Measurements from ENCODE around the gene PCIF1.

Gene PCIF1

GRCh38 chr20:45934586-45935415 lies at the start of gene PCIF1:
PCIF1 (plus strand) TSS chr20:45934683; CDS start chr20:45939000, 4,317 bp downstream.
- H3K36me3 ChIP-seq (ENCODE audit: insufficient read depth, low read length) = peaks cover 28% of the 10 kb centered on the region

GRCh38 chr20:45886590-45887345 lies 47.7 kb upstream of the PCIF1 start:
- no peaks in the 10 kb centered on the region for H3K9me3 ChIP-seq (ENCODE audit: low read length)

More at GRCh38 chr20:45934586-45935415, at the start of gene PCIF1:
- Histone ChIP-seq H2AFZ (ENCODE audit: low read depth, low read length) (peak within 1 kb of the TSS; percentile 67), H3K4me3 (ENCODE audit: low read length) (peak within 1 kb of the TSS; percentile 98), H3K9me3 (ENCODE audit: low read length) (no peaks in the 10 kb centered on the region), H3K27me3 (ENCODE audit: insufficient read depth, low read length) (no peaks in the 10 kb centered on the region), H3K4me1 (ENCODE audit: insufficient read depth, low read length) (peaks cover 17% of the 10 kb centered on the region)

GRCh38 chr20:45887346-45887715 lies 47.2 kb upstream of the PCIF1 start, which contains the start of gene SPATA25:
SPATA25 (minus strand) TSS chr20:45887622; CDS start chr20:45887590, 32 bp downstream.
- Histone ChIP-seq H3K27me3 (ENCODE audit: insufficient read depth, low read length) (no peaks in the 10 kb centered on the region), H3K4me3 (ENCODE audit: low read length) (no peak within 1 kb of the TSS), H3K9me3 (ENCODE audit: low read length) (no peaks in the 10 kb centered on the region), H3K4me1 (ENCODE audit: insufficient read depth, low read length) (peaks cover 14% of the 10 kb centered on the region), H2AFZ (ENCODE audit: low read depth, low read length) (no peak within 1 kb of the TSS), H3K36me3 (ENCODE audit: insufficient read depth, low read length) (peaks cover 33% of the 10 kb centered on the region)

More at GRCh38 chr20:45886590-45887345, 47.7 kb upstream of the PCIF1 start:
- no peaks in the 10 kb centered on the region for H3K27me3 ChIP-seq (ENCODE audit: insufficient read depth, low read length)
- H3K36me3 ChIP-seq (ENCODE audit: insufficient read depth, low read length) = peaks cover 33% of the 10 kb centered on the region
- H3K4me3 ChIP-seq (ENCODE audit: low read length) = no peak overlapping the region
- H2AFZ ChIP-seq (ENCODE audit: low read depth, low read length) = no peak overlapping the region
- peaks cover 9% of the 10 kb centered on the region for H3K4me1 ChIP-seq (ENCODE audit: insufficient read depth, low read length)

DNA sequence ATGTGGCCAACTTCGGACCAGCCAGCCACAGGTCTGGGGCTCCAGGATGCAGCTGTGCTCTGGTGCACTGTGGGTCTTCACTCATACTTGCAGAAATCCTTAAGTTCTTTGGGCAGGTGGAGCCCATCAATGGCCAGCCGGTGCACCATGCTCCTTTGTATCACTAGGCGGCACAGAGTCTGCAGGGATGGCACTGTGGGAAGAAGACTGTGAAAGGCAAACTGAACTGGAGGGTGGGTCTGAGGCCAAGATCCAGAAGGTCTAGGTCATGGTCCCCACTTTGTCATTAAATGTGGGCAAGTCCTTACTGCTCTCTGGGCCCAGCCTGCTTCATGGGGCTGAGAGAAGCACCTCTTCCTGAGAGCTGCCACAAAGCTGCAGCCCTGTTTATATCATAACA lies 45.8 kb upstream of the PCIF1 start:
- H3K27me3 ChIP-seq (ENCODE audit: insufficient read depth, low read length) = no peaks in the 10 kb centered on the region
- H3K4me1 ChIP-seq (ENCODE audit: insufficient read depth, low read length) = peaks cover 19% of the 10 kb centered on the region
- no peaks in the 10 kb centered on the region for H3K9me3 ChIP-seq (ENCODE audit: low read length)
- H3K4me3 ChIP-seq (ENCODE audit: low read length) = no peak overlapping the region
- no peak overlapping the region for H2AFZ ChIP-seq (ENCODE audit: low read depth, low read length)
- H3K36me3 ChIP-seq (ENCODE audit: insufficient read depth, low read length) = peaks cover 20% of the 10 kb centered on the region

- peaks cover 26% of the 10 kb centered on the region for H3K4me1 ChIP-seq (ENCODE audit: insufficient read depth, low read length)
- no peaks in the 10 kb centered on the region for H3K27me3 ChIP-seq (ENCODE audit: insufficient read depth, low read length)
- H3K36me3 ChIP-seq (ENCODE audit: insufficient read depth, low read length) = peaks cover 20% of the 10 kb centered on the region
- peak overlapping the region; percentile 69 for H2AFZ ChIP-seq (ENCODE audit: low read depth, low read length)
- peak overlapping the region; percentile 68 for H3K4me3 ChIP-seq (ENCODE audit: low read length)
- no peaks in the 10 kb centered on the region for H3K9me3 ChIP-seq (ENCODE audit: low read length)
These were observed 44.2 kb upstream of the PCIF1 start for GRCh38 chr20:45890077-45890984.

DNA sequence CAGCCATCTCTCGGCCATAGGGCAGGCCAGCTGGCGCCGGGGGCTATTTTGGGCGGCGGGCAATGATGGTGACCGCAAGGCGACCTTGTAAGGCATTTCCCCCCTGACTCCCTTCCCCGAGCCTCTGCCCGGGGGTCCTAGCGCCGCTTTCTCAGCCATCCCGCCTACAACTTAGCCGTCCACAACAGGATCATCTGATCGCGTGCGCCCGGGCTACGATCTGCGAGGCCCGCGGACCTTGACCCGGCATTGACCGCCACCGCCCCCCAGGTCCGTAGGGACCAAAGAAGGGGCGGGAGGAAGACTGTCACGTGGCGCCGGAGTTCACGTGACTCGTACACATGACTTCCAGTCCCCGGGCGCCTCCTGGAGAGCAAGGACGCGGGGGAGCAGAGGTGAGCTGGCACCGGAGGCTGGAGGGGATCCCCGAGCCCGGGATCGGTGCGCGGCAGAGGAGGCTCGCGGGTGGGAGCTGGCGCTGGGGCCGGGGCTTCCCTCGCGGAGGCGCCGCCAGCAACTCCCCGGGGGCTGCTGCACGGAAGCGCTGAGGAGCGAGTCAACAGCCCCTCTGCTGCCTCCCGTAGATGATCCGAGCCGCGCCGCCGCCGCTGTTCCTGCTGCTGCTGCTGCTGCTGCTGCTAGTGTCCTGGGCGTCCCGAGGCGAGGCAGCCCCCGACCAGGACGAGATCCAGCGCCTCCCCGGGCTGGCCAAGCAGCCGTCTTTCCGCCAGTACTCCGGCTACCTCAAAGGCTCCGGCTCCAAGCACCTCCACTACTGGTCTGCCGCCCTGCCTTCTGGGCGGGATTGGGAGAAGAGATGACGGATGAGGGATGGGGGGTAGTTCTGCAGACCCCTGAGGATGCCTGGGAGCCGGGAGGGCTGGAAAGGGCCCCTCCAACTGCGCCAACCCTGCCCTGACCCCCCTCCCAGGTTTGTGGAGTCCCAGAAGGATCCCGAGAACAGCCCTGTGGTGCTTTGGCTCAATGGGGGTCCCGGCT lies 43.2 kb upstream of the PCIF1 start, which contains the start of the genes CTSA and NEURL2:
TSS of gene CTSA (plus strand) at position 351 of the 999 bp plus-strand sequence. CDS start at position 585, 234 bp downstream.
TSS of gene NEURL2 (minus strand) at position 224 of the 999 bp plus-strand sequence. CDS start at position 7, 217 bp downstream.
- H3K4me3 ChIP-seq (ENCODE audit: low read length) = peak within 1 kb of the TSS; percentile 68
- H2AFZ ChIP-seq (ENCODE audit: low read depth, low read length) = peak within 1 kb of the TSS; percentile 69
- H3K9me3 ChIP-seq (ENCODE audit: low read length) = no peaks in the 10 kb centered on the region
- no peaks in the 10 kb centered on the region for H3K27me3 ChIP-seq (ENCODE audit: insufficient read depth, low read length)
- H3K4me1 ChIP-seq (ENCODE audit: insufficient read depth, low read length) = peaks cover 26% of the 10 kb centered on the region
- peaks cover 18% of the 10 kb centered on the region for H3K36me3 ChIP-seq (ENCODE audit: insufficient read depth, low read length)

DNA sequence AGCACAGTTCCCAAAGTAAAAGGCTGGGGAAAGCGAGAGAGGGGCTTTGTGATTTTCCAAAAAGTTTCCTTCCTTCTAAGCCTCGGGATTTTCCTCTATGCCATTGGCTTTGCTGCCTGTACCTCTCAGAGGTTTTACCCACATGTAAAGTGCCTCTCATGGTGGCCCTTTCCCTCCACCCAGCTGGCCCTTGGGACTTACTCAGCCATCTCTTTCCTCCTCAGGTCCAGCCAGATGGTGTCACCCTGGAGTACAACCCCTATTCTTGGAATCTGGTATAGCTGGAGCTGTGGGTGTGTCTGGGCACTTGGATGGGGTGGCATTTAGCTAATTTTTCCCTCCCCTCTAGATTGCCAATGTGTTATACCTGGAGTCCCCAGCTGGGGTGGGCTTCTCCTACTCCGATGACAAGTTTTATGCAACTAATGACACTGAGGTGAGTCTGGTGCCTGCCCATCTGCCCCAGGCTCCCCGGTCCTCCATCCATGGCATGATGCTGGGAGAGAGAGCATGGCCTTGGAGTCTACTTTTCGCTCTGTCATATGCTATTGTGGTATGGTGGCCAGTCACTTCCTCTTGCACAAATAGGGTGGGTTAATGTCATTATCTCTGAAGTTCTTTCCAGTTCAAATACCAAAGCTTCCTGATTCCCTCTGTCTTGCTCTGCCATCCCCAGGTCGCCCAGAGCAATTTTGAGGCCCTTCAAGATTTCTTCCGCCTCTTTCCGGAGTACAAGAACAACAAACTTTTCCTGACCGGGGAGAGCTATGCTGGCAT lies 42.2 kb upstream of the PCIF1 start:
- no peaks in the 10 kb centered on the region for H3K9me3 ChIP-seq (ENCODE audit: low read length)
- H3K27me3 ChIP-seq (ENCODE audit: insufficient read depth, low read length) = no peaks in the 10 kb centered on the region
- peaks cover 23% of the 10 kb centered on the region for H3K36me3 ChIP-seq (ENCODE audit: insufficient read depth, low read length)
- no peak overlapping the region for H2AFZ ChIP-seq (ENCODE audit: low read depth, low read length)
- H3K4me3 ChIP-seq (ENCODE audit: low read length) = peak overlapping the region; percentile 68
- peaks cover 26% of the 10 kb centered on the region for H3K4me1 ChIP-seq (ENCODE audit: insufficient read depth, low read length)

GRCh38 chr20:45892828-45893500 lies 41.5 kb upstream of the PCIF1 start:
- Histone ChIP-seq H3K36me3 (ENCODE audit: insufficient read depth, low read length) (peaks cover 25% of the 10 kb centered on the region), H3K4me3 (ENCODE audit: low read length) (no peak overlapping the region)

DNA sequence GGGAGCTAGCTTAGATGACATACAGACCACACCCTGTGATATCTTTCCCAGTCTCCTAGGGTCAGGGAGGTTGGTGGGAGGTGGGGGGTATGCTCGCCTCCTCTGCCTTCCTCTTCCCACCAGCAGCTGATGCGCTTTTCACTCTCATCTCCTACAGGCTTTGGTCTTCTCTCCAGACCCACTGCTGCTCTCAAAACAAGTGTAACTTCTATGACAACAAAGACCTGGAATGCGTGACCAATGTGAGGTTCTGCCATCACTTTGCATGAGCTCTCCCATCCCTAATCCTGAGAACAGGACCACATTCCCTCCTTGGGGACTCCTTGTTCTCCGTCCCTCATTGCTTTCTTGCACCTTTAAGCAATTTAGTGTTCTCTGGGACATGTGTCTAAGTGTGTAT lies 40.7 kb upstream of the PCIF1 start:
- Histone ChIP-seq H3K36me3 (ENCODE audit: insufficient read depth, low read length) (peaks cover 34% of the 10 kb centered on the region), H3K27me3 (ENCODE audit: insufficient read depth, low read length) (no peaks in the 10 kb centered on the region), H3K4me1 (ENCODE audit: insufficient read depth, low read length) (peaks cover 26% of the 10 kb centered on the region), H3K4me3 (ENCODE audit: low read length) (no peak overlapping the region), H2AFZ (ENCODE audit: low read depth, low read length) (no peak overlapping the region), H3K9me3 (ENCODE audit: low read length) (no peaks in the 10 kb centered on the region)

More at GRCh38 chr20:45892828-45893500, 41.5 kb upstream of the PCIF1 start:
- Histone ChIP-seq H2AFZ (ENCODE audit: low read depth, low read length) (no peak overlapping the region), H3K9me3 (ENCODE audit: low read length) (no peaks in the 10 kb centered on the region), H3K27me3 (ENCODE audit: insufficient read depth, low read length) (no peaks in the 10 kb centered on the region), H3K4me1 (ENCODE audit: insufficient read depth, low read length) (peaks cover 26% of the 10 kb centered on the region)

- H3K4me1 ChIP-seq (ENCODE audit: insufficient read depth, low read length) = peaks cover 26% of the 10 kb centered on the region
- H3K9me3 ChIP-seq (ENCODE audit: low read length) = no peaks in the 10 kb centered on the region
- no peaks in the 10 kb centered on the region for H3K27me3 ChIP-seq (ENCODE audit: insufficient read depth, low read length)
- H3K4me3 ChIP-seq (ENCODE audit: low read length) = no peak overlapping the region
- peaks cover 42% of the 10 kb centered on the region for H3K36me3 ChIP-seq (ENCODE audit: insufficient read depth, low read length)
- no peak overlapping the region for H2AFZ ChIP-seq (ENCODE audit: low read depth, low read length)
These were observed 39.7 kb upstream of the PCIF1 start for GRCh38 chr20:45894797-45895196.

All from neuron (in vitro differentiated cells).